IPS DF 6.9 (cell line): ENCODE results near the gene PRKCD.

ENCODE experiments used
- DNase-seq: peaks from one replicate; pipeline ENCODE4 v3.0.0-alpha.2; 2013; ENCODE audit warnings: low read depth, low spot score
- H3K27ac ChIP-seq: one replicate; pipeline ENCODE4 v1.5.1; 2013; ENCODE audit warnings: low read length, control low read depth
- H3K27me3 ChIP-seq: 2 replicates; pipeline ENCODE4 v1.6.1; 2013; ENCODE audit warnings: mild to moderate bottlenecking, low read length; ENCODE audit not compliant: control insufficient read depth, insufficient read depth
- H3K36me3 ChIP-seq: 2 replicates; pipeline ENCODE4 v1.6.1; 2013; ENCODE audit warnings: low read length; ENCODE audit not compliant: control insufficient read depth, insufficient read depth
- H3K4me1 ChIP-seq: 2 replicates; pipeline ENCODE4 v1.6.1; 2013; ENCODE audit warnings: low read length; ENCODE audit not compliant: control insufficient read depth, insufficient read depth
- H3K4me3 ChIP-seq: 2 replicates; pipeline ENCODE4 v1.5.1; 2013; ENCODE audit warnings: mild to moderate bottlenecking, low read length
- H3K9me3 ChIP-seq: 2 replicates; pipeline ENCODE4 v1.6.1; 2013; ENCODE audit warnings: low read length, inconsistent platforms; ENCODE audit not compliant: control insufficient read depth, insufficient read depth
- WGBS: extraction: QIAGEN DNeasy Blood & Tissue Kit; methylation state at CpG from one replicate; pipeline ENCODE4 v1.1.7; 2013; ENCODE audit warnings: mixed read lengths, missing lambda C conversion rate; ENCODE audit not compliant: insufficient read length, insufficient coverage; 5-methylcytosine and 5-hydroxymethylcytosine counted together

PRKCD gene

DNA sequence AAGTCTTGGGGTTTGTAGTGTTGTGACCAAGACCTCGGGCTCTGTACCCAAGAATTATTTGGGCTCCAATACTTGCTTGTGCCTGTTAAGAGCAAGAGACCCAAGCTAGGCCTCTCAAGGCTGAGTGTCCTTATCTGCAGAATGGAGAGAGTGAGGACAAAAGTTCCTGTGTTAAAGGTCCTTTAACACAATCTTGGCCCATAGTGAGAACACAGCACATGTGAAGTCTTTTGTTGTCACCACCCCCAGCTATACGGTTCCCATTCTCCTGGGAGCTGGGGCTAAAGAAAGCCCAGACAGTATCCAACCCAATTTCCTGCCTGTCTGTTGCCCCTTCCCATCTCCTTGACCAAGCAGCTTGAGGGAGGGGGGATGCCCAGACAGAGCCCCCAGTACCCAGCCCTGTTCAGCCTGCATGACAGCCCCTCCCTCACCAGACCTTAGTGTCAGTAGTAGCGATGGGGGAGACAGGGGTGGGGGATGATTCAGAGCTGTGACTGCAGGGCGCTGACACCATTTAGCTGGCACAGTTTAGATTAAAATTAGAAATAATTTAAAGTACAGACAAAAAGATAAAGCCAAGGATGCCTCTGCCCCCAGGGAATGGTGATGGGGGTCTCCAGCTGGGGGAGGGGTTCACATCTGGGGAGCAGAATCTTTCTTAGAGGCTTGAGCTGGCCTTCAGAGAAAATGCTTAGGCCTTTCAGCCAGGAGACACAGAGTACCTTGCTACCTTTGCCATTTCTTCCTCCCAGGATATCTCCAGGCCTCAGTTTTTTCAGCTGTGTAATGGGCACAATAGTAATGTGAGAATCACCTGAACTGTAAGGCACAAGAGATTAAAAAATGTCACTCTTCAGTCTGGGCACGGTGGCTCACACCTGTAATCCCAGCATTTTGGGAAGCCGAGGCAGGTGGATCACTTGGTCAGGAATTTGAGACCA is 2.7 kb downstream of the PRKCD start:
- no CpG with 5 or more reads among the region's 6 CpGs for WGBS
- Histone ChIP-seq H3K27me3 (no peaks in the 10 kb centered on the region; the same call in 1 of the 2 replicates), H3K9me3 (no peaks in the 10 kb centered on the region), H3K4me1 (peaks cover 17% of the 10 kb centered on the region), H3K36me3 (no peaks in the 10 kb centered on the region), H3K27ac (no peak overlapping the region), H3K4me3 (no peak overlapping the region)
- no peak for DNase-seq

DNA sequence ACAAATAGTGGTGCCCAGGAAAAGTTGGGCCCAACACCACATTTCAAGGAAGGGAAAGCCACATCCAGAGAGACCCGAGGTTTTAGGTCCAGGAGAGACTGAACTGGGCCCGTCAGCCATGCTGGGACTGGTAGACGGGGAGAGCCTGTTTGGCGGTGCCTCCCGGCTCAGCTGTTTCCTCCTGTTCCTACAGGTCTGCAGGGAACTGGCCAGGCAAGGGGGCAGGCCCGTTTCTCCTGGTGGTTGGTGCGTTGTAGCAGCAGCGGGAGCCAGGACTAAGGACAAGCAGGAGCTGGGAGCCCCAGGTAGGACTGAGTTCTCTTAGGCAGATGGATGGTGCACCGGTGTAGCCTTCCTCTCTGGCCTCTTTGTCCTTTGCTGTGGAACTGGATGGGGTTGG is 3.9 kb downstream of the PRKCD start:
- Histone ChIP-seq H3K27ac (no peak overlapping the region), H3K4me3 (no peak overlapping the region)

DNA sequence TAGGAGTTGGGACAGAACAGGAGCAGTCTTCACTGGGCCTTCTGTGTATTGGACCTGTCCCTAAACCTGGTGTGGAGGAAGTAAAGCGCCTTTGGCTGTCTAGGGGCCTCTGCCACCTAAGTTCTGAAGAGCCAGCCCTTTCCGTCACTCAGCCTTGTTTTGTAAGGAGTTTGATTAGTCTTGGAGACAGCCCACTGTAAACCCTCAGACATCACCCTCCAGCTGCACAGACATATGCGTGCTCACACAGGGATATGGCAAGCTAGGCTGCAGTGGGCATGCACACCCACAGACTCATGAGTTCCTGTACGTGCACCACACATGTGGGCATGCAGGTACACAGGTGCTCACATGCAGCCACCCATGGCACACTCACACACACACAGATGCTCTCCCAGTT is 5.2 kb downstream of the PRKCD start:
- Histone ChIP-seq H3K27me3 (no peaks in the 10 kb centered on the region; the same call in 1 of the 2 replicates), H3K36me3 (no peaks in the 10 kb centered on the region), H3K4me3 (no peak overlapping the region), H3K27ac (no peak overlapping the region), H3K9me3 (no peaks in the 10 kb centered on the region), H3K4me1 (peaks cover 15% of the 10 kb centered on the region)
- no peak for DNase-seq
- no CpG with 5 or more reads among the region's 4 CpGs for WGBS

More for the DNA sequence above, 3.9 kb downstream of the PRKCD start:
- WGBS: no CpG with 5 or more reads among the region's 9 CpGs
- Histone ChIP-seq H3K27me3 (no peaks in the 10 kb centered on the region; the same call in 1 of the 2 replicates), H3K9me3 (no peaks in the 10 kb centered on the region), H3K4me1 (peaks cover 14% of the 10 kb centered on the region), H3K36me3 (no peaks in the 10 kb centered on the region)
- no peak for DNase-seq

DNA sequence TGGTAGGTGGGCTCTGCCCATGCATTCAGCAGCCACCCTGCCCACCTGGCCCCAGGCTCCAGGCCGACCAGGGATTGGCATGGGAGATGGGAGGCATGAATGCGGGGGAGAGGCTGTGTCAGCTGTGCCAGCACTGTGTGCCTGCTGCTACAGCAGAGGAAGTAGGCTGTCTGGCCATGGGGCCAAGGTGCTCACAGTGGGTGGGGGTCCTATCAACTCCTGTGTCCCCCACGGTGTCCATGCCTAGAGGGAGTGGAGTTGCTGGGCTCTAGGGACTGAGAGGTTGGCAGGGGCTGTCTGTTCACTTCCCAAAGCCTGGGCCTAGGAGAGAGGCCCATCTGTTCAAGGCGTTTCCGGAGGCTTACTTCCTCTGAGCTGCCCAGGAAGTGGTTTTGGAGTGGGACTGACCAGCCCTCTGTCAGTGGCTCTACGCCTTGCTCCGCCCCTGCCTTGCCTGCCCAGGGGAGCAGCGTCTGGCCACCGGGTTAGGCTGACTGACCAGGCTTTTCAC is 5.8 kb downstream of the PRKCD start:
- DNase-seq: no peak
- Histone ChIP-seq H3K4me1 (peaks cover 16% of the 10 kb centered on the region), H3K36me3 (no peaks in the 10 kb centered on the region), H3K9me3 (no peaks in the 10 kb centered on the region), H3K27me3 (no peaks in the 10 kb centered on the region; the same call in 1 of the 2 replicates), H3K27ac (no peak overlapping the region), H3K4me3 (no peak overlapping the region)
- no CpG with 5 or more reads among the region's 9 CpGs for WGBS

DNA sequence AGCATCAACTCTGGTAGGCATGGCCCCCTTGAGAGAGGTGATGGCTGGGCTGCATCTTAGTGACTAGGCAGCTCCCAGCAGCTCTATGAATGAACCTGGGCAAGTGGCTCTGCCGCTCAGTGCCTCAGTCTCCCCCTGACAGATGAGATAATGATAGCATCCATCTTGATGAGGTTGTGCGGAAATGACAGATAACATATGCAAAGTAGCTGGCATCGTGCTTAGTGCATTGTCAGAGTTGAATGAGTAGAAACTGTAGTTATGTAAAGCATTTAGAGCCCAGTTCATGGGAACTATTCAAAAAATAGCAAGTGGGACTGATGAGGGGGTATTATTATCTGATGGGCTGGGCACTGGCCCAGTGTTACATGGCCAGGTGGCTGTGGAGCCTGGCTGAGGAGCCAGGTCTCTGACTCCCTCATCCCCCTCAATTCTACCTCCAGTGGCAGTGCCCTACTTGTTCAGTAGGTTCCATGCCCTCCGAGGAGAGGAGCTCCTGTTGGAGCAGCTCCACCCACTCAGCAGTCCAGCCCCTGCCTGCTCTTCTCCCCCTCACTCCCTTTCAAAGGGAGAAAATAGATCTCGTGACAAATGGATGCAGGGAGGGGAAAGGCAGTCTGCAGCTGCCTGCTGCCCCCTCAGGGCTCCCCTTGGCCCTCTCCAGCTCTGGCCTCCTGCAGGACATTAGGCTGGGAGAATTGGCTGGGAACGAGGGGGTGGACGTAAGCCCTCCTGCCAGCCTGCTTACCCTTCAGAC is 6.6 kb downstream of the PRKCD start:
- H3K4me3 ChIP-seq: no peak overlapping the region
- peaks cover 15% of the 10 kb centered on the region for H3K4me1 ChIP-seq
- no peaks in the 10 kb centered on the region for H3K9me3 ChIP-seq
- no peaks in the 10 kb centered on the region for H3K36me3 ChIP-seq
- WGBS: no CpG with 5 or more reads among the region's 7 CpGs
- no peaks in the 10 kb centered on the region for H3K27me3 ChIP-seq
- DNase-seq: no peak
- H3K27ac ChIP-seq: no peak overlapping the region

DNA sequence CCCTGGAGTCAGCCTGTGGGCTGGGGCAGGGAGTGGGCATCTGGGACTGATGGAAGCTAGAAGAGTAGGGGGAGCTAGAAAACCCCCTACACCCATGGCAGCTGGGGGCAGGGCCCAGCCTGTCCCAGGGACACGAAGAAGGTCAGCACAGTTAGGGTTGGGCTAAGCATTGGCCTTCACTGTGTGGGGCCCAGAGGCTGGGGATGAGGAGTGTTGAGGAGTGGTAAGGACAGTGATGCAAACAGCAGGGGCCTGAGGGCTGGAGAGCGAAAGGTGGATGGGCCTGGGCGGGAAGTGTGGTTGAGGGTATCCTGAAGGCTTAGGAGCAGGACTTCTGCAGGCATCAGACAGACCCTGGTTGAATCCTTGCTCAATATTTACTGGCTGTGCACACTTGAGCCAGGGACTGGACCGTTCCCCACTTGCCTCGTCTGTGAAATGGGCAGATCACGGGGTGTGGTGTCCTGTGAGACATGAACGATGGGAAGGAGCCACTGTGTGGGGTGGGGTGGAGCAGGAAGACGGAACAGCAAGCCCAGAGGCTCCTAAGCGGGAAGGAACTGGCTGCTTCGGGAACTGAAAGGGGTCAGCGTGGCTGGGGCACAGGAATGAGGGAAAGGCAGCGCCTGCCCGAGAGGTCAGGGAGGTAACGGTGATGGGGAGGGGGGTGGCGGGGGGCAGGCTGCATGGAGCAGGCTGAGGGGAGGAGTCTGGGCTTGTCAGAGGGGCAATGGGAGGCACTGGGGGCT is 7.3 kb downstream of the PRKCD start:
- Histone ChIP-seq H3K27ac (no peak overlapping the region), H3K27me3 (no peaks in the 10 kb centered on the region), H3K36me3 (no peaks in the 10 kb centered on the region), H3K4me1 (peaks cover 13% of the 10 kb centered on the region), H3K9me3 (no peaks in the 10 kb centered on the region), H3K4me3 (no peak overlapping the region)
- no CpG with 5 or more reads among the region's 15 CpGs for WGBS
- no peak for DNase-seq

DNA sequence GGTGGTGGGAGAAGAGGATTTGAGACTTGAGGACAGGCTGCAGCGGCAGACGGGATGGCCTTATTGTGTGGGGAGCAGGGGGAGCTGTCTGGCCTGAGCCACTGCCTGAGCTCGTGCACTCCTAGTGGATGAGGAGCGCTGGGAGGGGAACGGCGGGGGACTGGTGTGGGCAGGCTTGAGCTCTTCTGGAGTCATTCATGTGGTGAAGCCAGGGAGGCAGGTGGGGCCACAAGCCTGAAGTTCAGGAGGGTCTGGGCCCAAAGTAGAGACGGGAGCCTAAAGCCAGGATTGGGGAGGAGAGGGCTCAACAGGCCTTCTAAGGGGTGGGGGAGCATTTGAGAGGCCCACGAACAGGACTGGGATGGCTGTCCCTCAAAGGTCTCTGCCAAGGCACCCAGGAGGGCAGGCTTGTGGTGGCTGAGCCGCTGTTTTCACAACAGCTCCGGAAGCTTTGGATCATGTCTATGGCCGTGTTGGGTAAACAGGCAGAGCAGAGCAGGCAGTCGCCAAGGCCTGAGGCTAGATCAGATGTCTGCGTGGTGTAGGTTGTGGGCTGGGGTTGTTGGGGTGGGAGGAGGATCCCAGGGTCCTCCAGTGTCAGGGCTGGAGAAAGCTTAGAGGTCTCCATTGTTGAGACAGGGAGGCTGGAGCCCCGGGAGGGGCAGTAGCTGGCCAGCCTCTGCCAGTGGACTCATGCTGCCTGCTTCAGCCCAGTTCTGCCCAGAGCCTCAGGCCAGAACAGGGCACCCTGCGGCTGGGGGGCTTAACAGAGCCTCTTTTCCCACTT is 8.2 kb downstream of the PRKCD start:
- no peak overlapping the region for H3K27ac ChIP-seq
- no peaks in the 10 kb centered on the region for H3K36me3 ChIP-seq

DNA sequence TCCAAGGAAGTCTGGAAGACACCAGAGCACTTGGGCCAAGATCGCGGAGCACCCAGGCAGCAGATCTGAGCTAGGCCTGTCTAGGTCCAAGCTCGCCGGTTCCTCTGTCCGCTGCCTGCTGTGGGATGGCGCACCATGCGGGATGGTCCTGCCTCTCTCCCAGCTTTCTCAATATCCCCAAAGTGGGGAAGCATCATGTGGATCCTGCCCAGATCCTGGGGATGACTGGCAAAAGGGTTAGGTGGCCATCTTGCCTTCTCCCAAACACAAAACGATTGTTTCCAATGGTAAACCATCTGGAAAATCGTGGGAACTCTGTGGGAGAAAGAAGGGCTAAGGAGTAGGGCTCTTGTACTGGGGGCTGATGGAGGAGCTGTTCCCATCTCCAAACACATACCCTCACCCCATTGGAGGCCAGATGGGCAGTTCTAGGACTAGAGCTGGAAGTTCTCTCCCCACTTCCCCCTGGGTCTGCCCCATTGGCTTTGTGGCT is 8.9 kb downstream of the PRKCD start:
- Histone ChIP-seq H3K36me3 (no peaks in the 10 kb centered on the region), H3K4me1 (peaks cover 13% of the 10 kb centered on the region), H3K4me3 (no peak overlapping the region), H3K27me3 (no peaks in the 10 kb centered on the region), H3K9me3 (no peaks in the 10 kb centered on the region), H3K27ac (no peak overlapping the region)
- no CpG with 5 or more reads among the region's 9 CpGs for WGBS
- DNase-seq: no peak

More for the DNA sequence above, 8.2 kb downstream of the PRKCD start:
- Histone ChIP-seq H3K4me1 (peaks cover 13% of the 10 kb centered on the region), H3K4me3 (no peak overlapping the region), H3K27me3 (no peaks in the 10 kb centered on the region), H3K9me3 (no peaks in the 10 kb centered on the region)
- WGBS: no CpG with 5 or more reads among the region's 15 CpGs
- DNase-seq: no peak

DNA sequence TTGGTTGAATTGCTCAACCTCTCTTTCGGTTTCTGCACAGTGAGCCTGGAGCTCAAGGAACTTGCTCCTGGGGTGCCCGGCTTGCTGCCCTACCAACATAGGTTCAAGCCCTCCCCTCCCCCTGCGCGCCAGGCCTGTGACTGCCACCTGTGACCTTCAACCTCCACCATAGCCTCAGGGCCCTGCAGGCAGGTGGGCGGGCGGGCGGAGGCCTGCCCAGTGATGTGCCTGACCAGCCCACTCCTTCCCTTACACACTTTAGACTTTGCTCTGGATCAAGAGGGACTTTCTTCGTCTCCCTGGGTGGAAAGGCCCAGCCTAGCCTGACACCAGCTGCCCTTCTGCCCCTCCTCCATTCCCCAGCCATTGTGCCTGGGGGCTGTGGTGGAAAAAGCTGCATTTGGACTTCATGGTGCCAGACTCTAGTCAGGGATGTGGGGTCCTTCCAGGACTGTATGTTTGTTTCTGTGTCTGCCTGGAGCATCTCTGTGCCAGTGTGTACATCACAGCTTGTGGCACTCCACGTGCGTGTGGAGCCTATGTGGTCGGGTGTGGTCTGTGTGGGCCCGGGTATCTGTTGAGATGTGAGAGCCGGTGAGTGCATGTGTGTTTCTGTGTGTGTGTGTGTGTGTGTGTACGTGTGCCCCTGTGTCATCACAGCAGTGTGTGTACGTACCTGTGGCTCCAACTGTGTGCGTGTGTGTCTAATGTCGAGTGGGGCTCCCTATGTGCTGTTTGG is 9.5 kb downstream of the PRKCD start:
- no peaks in the 10 kb centered on the region for H3K27me3 ChIP-seq
- no CpG with 5 or more reads among the region's 17 CpGs for WGBS
- no peak for DNase-seq
- no peak overlapping the region for H3K4me3 ChIP-seq
- H3K4me1 ChIP-seq: peaks cover 13% of the 10 kb centered on the region
- no peaks in the 10 kb centered on the region for H3K9me3 ChIP-seq
- no peak overlapping the region for H3K27ac ChIP-seq
- H3K36me3 ChIP-seq: no peaks in the 10 kb centered on the region
